Stimulated activated CD4-positive, alpha-beta T cell treated with anti-CD3 and anti-CD28 coated beads, Interleukin-1b, Interleukin-23, amount 100 ng/mL, for 1 hour (primary cell): ENCODE data around the gene ZNF407.
"Not testable (repeated sequence)": the region's sequence is repeated elsewhere in the genome, so short reads cannot be mapped to it uniquely, and the experiment has no call there.

Experiments used
- DNase-seq, 2 donors: peaks; one replicate each; pipeline ENCODE4 v3.0.0-alpha.2; 2020; ENCODE audit warnings: low read depth in 2 of 2

The ZNF407 gene, protein sequence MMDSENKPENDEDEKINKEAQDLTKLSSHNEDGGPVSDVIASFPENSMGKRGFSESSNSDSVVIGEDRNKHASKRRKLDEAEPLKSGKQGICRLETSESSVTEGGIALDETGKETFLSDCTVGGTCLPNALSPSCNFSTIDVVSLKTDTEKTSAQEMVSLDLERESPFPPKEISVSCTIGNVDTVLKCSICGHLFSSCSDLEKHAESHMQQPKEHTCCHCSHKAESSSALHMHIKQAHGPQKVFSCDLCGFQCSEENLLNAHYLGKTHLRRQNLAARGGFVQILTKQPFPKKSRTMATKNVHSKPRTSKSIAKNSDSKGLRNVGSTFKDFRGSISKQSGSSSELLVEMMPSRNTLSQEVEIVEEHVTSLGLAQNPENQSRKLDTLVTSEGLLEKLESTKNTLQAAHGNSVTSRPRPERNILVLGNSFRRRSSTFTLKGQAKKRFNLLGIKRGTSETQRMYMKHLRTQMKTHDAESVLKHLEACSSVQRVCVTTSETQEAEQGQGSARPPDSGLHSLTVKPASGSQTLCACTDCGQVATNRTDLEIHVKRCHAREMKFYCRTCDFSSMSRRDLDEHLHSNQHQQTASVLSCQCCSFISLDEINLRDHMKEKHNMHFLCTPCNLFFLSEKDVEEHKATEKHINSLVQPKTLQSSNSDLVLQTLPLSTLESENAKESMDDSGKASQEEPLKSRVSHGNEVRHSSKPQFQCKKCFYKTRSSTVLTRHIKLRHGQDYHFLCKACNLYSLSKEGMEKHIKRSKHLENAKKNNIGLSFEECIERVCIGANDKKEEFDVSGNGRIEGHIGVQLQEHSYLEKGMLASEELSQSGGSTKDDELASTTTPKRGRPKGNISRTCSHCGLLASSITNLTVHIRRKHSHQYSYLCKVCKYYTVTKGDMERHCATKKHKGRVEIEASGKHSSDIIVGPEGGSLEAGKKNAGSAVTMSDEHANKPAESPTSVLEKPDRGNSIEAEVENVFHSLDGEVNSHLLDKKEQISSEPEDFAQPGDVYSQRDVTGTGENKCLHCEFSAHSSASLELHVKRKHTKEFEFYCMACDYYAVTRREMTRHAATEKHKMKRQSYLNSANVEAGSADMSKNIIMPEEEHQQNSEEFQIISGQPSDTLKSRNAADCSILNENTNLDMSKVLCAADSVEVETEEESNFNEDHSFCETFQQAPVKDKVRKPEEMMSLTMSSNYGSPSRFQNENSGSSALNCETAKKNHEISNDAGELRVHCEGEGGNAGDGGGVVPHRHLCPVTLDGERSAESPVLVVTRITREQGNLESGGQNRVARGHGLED (N-terminal part only)

DNA sequence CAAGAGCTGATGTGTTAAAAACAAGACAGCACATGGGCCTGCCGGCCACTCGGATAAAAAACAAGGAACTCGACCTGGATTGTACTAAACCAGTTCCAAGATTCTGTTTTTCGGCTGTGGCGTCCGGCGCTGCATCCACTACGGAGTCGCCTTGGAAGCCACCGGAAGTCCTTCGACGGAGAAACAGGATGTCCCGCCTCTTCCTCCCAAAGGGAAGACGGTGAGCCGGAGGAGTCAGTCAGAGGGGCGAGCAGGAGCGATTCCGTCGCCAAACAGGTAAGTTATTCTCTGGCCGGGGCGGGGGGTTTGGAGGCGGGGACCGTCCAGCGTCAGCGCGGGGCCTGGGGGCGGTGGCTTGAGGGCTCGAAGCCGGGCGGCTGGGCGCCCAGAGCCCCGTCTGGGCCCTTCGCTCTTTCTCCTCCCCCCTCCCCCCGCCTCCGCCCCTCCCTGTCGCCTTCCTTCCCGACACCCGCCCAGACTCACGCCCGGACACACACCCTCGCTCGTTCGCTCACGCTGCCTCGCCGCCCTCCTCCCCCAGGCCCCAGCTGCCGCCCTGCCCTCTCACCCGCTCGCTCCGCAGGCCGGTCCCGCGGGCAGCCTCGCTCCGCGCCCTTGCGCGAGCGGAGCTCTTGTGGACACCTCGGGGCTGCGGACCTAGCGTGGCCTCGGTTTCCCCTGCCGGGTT lies at the start of gene ZNF407:
ZNF407 (plus strand) TSS at position 209 of the 688 bp plus-strand sequence. CDS start 33,150 bp downstream, outside the sequence.
- peak; percentile 58 to 67 for DNase-seq

DNA sequence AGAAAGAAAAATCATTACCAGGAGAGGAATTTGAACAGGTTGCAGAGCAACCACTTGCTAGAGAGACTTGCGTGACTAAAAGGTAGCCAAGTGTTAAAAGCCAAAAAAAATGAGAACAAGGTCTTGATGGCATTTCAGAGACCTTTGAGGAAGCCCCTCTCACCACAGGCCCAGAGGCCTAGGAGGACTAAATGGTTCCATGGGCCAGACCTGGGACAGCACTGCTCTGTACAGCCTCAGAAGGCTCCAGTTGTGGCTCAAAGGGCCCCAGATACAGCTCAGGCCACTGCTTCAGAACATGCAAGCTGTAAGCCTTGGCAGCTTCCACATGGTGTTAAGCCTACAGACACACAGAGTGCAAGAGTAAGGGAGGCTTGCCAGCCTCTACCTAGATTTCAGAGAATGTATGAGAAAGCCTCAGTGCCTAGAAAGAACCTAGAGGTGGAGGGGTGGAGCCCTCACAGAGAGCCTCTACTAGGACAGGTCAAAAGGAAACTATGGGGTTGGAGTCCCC lies 48.0 kb upstream of the ZNF407 start:
- DNase-seq: no peak

DNA sequence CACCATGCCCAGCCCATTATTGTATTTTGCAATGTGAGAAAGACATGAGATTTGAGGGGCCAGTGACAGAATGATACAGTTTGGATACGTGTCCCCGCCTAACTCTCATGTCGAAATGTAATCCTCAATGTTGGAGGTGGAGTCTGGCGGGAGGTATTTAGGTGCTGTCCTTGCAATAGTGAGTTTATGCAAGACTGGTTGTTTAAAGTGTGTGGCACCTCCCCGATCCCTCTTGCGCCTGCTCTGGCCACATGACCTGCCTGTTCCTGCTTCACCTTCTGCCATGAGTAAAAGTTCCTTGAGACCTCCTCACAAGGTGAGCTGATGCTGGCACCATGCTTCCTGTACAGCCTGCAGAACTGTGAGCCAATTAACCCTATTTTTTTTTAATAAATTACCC lies 46.8 kb upstream of the ZNF407 start:
- no peak for DNase-seq

DNA sequence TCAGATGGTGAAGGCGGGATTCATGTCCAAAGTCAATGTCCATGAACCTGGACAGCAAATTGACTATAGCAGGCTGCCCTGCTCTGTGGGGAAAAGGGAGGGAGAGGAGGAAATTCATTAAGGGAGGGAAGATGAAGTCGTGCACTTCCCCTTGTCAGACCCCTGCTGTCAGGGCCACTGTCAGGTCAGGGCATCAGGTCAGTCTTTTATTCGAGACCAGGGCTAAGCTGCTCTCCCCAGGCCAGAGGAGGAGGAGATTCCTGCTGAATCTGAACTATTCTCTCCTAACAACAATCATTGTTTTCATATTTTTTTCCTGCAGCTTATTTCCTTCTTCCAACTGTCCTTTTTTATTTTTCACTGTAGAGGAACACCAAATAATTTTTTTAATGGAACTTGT lies 46.2 kb upstream of the ZNF407 start:
- DNase-seq: no peak

DNA sequence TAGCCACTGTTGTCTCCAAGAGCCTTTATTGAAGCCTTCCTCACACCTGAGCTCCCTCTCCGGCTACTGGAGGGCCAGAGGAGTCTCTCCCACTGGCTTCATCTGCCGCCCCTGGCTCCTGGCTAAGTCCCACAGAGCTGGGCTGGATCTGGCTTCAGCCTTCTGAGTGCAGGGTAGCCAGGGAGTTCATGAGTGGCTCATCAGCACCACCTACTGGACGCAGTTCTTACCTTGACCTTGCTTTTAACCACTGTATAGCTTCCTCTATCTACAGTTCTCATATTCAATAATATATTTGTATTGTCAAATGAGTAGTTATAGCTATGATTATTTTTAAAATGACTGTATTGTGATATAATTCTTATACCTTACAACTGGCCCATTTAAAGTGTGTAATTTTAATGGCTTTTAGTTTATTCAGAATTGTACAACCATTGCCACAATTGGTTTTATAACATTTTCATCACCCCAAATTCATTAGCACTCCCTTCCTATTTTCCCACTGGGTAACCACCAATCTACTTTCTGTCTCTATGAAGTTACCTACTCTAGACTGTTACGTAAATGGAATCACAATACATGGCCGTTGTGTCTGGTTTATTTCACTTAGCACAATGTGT lies 45.6 kb upstream of the ZNF407 start:
- peak; percentile 34 to 65 for DNase-seq

DNA sequence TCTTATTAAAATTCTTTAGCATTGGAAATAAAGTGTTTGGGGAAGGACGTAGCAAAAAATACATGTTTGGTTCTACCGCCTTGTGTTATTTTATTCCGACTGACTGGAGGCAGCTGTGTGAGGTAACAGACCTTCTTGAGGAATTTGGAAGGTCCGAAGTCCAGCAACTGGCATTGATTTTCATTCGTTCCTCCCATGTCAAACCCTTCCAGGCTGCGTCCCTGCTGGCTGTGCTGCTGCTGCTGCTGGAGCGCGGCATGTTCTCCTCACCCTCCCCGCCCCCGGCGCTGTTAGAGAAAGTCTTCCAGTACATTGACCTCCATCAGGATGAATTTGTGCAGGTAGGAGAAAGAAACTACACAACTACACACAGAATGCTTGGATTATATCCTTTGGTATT lies 41.5 kb upstream of the ZNF407 start:
- no peak for DNase-seq

DNA sequence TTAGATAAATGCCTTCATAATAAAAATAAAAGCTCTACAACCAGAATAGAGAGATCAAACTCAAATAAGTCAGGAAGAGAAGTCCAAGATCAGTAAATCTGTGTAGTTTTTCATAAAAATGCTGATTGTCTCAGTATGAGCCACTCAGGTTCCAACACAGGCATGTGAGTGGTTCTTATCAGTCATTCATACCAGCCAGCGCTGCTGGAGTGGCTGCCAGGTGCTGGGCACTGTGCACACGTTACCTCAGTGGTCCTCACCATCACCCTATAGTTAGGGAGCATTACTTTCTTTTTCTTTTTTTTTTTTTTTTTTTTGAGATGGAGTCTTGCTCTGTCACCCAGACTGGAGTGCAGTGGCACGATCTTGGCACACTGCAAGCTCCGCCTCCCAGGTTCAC lies 39.6 kb upstream of the ZNF407 start:
- no peak for DNase-seq

DNA sequence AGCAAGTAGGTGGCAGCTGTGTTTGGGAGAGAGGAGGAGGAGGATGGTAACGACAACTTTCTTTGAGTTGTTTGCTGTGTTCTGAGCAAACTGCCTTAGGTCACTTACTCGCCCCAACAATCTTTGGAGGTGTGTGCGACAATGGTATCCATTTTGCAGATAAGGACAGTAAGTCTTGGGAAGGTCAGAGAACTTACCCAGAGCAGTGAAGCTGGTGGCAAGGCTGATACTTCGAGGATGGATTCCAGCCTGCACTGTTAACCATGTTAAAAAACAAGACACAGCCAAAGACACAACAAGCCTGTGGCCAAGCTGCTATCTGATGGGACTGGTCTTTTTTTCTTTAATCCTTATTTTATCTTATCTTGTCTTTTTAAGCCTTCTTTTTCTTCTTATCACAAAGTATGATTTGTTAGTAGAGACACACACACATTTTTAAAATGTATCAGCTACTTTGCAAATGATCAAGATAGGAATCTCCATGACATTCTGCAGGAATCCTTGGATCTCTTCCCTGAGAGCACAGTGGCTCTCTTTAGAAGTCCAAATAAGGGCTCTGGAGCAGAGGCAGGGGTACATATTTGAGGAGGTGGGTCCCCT lies 35.4 kb upstream of the ZNF407 start:
- no peak for DNase-seq

DNA sequence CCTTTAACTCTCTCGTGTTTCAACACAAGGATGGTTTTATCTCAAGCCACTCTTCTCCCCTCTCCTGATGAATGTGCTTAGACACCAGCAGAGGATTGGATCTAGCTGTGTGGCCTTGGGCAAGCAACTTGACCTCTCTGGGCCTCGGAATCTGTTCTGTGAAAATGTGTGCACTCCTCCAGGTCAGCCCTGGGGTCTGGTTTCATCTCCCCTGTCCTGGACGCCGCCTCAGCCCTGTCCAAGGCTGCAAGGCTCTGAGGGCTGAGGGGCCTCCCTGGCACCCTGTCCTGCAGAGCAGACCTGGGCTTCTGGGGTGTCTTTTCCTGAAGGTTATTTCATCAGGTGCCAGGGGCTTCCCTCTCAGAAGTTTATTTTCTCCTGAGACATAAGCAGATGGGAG lies 34.9 kb upstream of the ZNF407 start:
- DNase-seq: no peak

DNA sequence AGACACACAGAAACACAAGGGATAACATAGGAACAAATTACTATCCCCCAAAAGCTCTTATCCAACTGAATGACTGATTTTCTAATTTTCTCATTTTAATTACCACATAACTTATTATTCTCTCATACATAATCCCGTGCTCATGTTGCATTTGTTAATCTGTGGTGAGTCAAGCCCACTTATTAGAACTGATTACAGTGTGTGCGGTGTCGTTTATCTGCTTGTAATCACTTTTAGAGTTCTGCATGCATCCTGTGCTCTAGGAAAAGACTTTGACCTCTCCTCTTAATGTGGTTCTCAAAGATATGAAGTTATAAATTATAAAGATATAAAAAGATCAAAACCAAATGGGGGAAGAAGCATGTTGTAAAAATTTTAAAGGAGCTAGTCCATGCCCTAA lies 33.7 kb upstream of the ZNF407 start:
- DNase-seq: no peak

DNA sequence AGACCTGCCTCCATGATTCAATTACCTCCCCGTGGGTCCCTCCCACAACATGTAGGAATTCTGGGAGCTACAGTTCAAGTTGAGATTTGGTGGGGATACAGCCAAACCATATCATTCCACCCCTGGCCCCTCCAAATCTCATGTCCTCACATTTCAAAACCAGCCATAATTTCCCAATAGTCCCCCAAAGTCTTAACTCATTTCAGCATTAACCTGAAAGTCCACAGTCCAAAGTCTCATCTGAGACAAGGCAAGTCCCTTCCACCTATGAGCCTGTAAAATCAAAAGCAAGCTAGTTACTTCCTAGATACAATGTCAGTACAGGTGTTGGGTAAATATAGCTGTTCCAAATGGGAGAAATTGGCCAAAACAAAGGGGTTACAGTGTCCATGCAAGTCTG lies 32.5 kb upstream of the ZNF407 start:
- not testable (repeated sequence) for DNase-seq

DNA sequence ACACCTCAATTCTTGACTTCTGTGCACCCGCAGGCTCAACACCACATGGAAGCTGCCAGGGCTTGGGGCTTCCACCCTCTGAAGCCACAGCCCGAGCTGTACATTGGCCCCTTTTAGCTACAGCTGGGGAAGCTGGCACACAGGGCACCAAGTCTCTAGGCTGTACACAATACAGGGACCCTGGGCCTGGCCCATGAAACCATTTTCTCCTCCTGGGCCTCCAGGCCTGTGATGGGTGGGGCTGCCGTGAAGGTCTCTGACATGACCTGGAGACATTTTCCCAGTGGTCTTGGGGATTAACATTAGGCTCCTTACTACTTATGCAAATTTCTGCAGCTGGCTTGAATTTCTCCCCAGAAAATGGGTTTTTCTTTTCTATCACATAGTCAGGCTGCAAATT lies 31.7 kb upstream of the ZNF407 start:
- DNase-seq: not testable (repeated sequence)

DNA sequence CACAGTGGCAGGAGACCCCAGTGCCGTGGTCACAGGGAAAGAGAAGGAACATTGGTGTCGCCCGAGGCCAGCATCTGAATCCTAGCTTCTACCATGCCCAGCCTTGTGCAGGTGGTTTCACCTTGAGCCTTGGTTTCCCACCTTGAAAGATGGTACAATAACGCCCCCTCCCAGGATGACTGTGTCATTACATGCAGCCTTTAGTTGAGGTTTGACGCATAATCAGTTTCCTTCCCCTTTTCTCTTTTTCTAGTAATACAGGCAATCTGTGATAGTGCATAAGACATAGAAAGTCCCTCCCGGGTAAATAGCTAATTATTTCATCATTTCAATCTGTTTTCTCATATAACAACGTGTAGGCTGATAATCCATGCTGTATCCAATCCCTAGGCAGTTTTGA lies 29.8 kb upstream of the ZNF407 start:
- no peak for DNase-seq

DNA sequence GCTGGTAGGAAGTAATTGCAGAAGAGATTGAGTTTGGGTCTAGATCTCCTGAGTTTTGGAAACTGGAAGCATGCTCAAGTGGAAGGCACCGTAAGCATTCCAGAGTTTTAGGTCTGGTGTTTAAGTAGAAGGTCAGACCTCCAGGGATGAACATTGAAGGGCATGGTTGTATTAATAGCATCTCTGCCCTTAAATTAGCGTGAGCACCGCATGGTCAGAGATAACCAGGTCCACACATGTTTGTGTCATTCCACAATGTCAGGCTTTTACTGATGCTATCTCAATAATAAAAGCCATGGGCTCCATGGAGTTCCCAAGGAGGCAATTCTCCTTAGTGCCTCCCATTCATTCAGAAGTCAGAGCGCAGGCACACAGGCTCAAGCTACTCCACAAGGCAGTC lies 28.3 kb upstream of the ZNF407 start:
- no peak for DNase-seq

DNA sequence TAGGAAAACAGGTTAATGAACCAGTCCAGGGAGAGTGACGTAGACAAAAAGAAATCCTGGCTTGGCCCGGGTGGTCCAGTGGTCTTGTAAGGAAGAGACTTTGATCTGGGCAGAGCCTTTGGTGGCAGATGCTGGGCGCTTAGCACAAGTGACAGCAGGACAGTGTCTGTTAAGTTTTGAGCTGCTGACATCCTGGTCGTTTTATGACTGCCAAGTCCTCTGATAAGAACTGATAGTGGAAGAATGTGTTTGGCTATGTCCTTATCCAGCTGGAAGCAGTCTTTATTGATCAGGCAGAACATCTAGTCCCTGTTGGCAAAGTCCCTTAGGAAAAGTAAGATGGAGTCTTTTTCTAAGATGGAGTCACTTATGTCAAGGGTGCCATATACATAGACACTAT lies 27.4 kb upstream of the ZNF407 start:
- DNase-seq: no peak

DNA sequence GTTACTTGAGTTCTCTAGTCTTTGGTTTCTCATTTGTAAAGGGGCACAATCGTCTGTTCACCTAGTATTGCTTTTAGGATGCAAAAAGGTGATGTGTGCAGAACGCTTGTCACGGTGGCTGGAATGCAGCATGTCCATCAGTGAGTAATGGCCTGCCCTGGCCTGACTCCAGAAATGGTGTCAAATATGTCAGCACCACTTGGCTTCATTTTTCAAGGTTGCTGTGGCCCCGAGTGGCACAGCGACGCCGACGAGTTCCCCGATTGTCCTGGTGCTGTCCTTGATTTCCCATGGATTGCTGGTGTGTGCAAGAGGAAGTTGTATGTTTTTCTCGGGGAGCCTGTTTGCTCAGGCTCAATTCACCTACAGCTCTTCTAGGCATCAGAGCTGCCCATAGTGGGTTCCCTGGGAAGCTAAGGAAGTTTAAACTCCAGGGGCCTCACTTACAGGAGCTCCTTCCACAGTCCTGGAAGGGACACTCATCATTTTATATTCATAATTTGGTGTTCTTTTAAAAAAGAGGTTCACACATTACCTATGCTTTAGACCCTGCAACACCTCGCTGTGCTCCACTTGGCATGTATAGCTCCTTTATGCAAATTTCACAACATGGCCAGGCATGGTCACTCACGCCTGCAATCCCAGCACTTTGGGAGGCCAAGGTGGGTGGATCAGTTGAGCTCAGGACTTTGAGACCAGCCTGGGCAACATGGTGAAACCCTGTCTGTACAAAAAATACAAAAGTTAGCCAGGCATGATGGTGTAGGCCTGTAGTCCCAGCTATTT lies 25.6 kb upstream of the ZNF407 start:
- DNase-seq: no peak

DNA sequence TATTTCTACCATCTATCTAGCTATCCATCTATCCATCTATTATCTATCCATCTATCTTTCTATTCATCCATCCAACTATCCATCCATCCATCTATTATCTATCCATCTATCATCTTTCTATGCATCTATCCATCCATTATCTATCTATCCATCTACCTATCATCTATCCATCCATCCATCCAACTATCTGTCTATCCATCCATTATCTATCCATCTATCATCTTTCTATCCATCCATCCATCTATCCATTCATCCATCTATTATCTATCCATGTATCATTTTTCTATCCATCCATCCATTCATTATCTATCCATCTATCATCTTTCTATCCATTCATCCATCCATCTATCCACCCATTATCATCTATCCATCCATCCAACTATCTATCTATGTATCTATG lies 24.6 kb upstream of the ZNF407 start:
- no peak for DNase-seq

DNA sequence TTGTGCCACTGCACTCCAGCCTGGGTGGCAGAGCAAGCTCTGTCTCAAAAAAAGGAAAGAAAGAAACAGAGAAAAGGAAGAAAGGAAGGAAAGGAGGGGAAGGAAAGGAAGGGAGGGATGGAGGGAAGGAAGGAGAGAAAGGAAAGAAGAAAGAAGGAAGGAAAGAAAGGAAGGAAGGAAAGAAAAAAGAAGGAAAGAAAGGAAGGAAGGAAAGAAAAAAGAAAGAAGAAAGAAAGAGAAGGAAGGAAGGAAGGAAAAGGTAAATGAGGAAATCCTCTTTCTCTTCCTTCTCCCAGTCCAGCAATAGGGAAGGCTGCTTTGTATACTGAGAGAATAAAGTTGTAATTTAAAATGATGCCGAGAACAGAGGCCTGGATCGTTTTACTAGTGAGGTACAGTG lies 22.8 kb upstream of the ZNF407 start:
- DNase-seq: no peak

DNA sequence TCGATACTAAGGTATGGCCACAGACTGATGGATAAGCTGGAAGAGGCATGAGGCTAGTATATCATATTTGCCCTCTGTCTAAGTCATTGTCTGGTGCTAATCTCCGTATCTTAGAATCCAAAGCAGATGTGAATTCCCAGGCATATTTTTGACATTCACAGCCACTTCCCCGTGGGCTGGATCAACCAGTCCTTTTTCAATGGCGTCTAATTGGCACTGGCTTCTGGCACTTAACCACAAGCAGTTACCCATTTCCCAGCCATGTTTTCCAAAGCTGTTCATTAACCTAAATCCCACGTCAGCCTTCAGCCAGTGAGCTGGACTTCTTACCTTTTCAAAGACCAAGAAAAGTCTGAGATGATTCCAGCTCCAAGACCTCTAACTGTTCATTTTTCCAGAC lies 20.7 kb upstream of the ZNF407 start:
- no peak for DNase-seq
